Activated CD4-positive, alpha-beta T cell treated with anti-CD3 and anti-CD28 coated beads for 1 hour (primary cell): Measurements from ENCODE around the gene PCF11.
A peak's percentile ranks its signal among the peaks of the same experiment; 100 is the strongest.

Experiments
- DNase-seq: peaks from one replicate; pipeline ENCODE4 v3.0.0-alpha.2; 2020

Gene PCF11

GRCh38 chr11:83152264-83152663, 4.7 kb upstream of the PCF11 start:
- no peak for DNase-seq

GRCh38 chr11:83153764-83154163, 3.2 kb upstream of the PCF11 start:
- no peak for DNase-seq

- DNase-seq = peak; percentile 96
Observed at GRCh38 chr11:83156144-83156995, 561 bp upstream of the PCF11 start.

- DNase-seq = peak; percentile 19
Observed at GRCh38 chr11:83157594-83158356, 844 bp downstream of the PCF11 start.

- DNase-seq = no peak
Observed at GRCh38 chr11:83158357-83158786, 1.4 kb downstream of the PCF11 start.

GRCh38 chr11:83158965-83159901, 2.3 kb downstream of the PCF11 start:
- no peak for DNase-seq

GRCh38 chr11:83159902-83160865, 3.3 kb downstream of the PCF11 start:
- no peak for DNase-seq

- no peak for DNase-seq
Observed at GRCh38 chr11:83161610-83162199, 4.8 kb downstream of the PCF11 start.

- no peak for DNase-seq
Observed at GRCh38 chr11:83162377-83162776, 5.4 kb downstream of the PCF11 start.

GRCh38 chr11:83166193-83166866, 9.4 kb downstream of the PCF11 start:
- no peak for DNase-seq

- no peak for DNase-seq
Observed at GRCh38 chr11:83168756-83169155, 11.8 kb downstream of the PCF11 start.

- no peak for DNase-seq
Observed at GRCh38 chr11:83170865-83171264, 13.9 kb downstream of the PCF11 start.

- DNase-seq = no peak
Observed at GRCh38 chr11:83172551-83172950, 15.6 kb downstream of the PCF11 start.

- DNase-seq = no peak
Observed at GRCh38 chr11:83174008-83174407, 17.1 kb downstream of the PCF11 start.

GRCh38 chr11:83175815-83176214, 18.9 kb downstream of the PCF11 start:
- no peak for DNase-seq

GRCh38 chr11:83181815-83182214, 24.9 kb downstream of the PCF11 start:
- DNase-seq = no peak

- DNase-seq = no peak
Observed at GRCh38 chr11:83185767-83186166, 28.8 kb downstream of the PCF11 start.

GRCh38 chr11:83187465-83187864, 30.5 kb downstream of the PCF11 start:
- no peak for DNase-seq

GRCh38 chr11:83191491-83191890, 34.6 kb downstream of the PCF11 start:
- no peak for DNase-seq

GRCh38 chr11:83191986-83192385, 35.1 kb downstream of the PCF11 start:
- no peak for DNase-seq
